HEK293 (cell line): ENCODE data around the gene SLC44A1.
A peak's percentile ranks its signal among the peaks of the same experiment; 100 is the strongest.

Source experiments
- CTCF ChIA-PET: fragments of 350-600 bp; formaldehyde crosslinking; extraction: SDS; loops from one replicate; lab custom pipeline; 2021; ENCODE audit warnings: antibody characterized with exemption; lab: Yijun Ruan, JAX
- POLR2A ChIA-PET: fragments of 300-600 bp; formaldehyde crosslinking; extraction: SDS; loops from one replicate; lab custom pipeline; 2020; ENCODE audit warnings: antibody characterized with exemption, inconsistent platforms; lab: Yijun Ruan, JAX
- H3K27ac ChIP-seq: fragments of 200-500 bp; sonication (Bioruptor generic); 2 replicates; pipeline ENCODE4 v1.5.1; 2014; ENCODE audit warnings: low read depth, low read length, control low read depth, inconsistent platforms; ENCODE audit errors: extremely low read depth
- H3K36me3 ChIP-seq, 2 experiments: fragments of 200-500 bp in 1 of 2; sonication (Bioruptor generic) in 1 of 2; 1 replicate in 1 of 2; 2 replicates in 1 of 2; pipeline ENCODE4 v1.5.1; 2014 to 2017; ENCODE audit warnings: inconsistent platforms in 2 of 2, low read length in 2 of 2; ENCODE audit not compliant: control insufficient read depth in 2 of 2, insufficient read depth in 1 of 2
- H3K4me1 ChIP-seq: fragments of 200-500 bp; sonication (Bioruptor generic); 2 replicates; pipeline ENCODE4 v1.5.1; 2014; ENCODE audit warnings: mild to moderate bottlenecking, low read length, inconsistent platforms; ENCODE audit not compliant: control insufficient read depth, insufficient read depth
- H3K4me3 ChIP-seq: 2 replicates; pipeline ENCODE4 v1.5.1; 2011; ENCODE audit warnings: low read depth, mild to moderate bottlenecking, control low read depth, low read length, moderate library complexity
- H3K9me3 ChIP-seq: fragments of 200-500 bp; sonication (Bioruptor generic); 2 replicates; pipeline ENCODE4 v1.5.1; 2014; ENCODE audit warnings: low read depth, low read length, inconsistent platforms; ENCODE audit not compliant: control insufficient read depth, insufficient read depth
- GLI2 ChIP-seq: fragments of 450-650 bp; formaldehyde crosslinking; IDR thresholded peaks from 2 replicates; pipeline ENCODE4; 2017; ENCODE audit warnings: missing biosample characterization, missing genetic modification characterization, low read depth, borderline replicate concordance
- MYNN ChIP-seq: fragments of 450-650 bp; formaldehyde crosslinking; IDR thresholded peaks from 2 replicates; pipeline ENCODE4 v1.5.1; 2016; ENCODE audit warnings: missing biosample characterization, missing genetic modification characterization, borderline replicate concordance
- MZF1 ChIP-seq: fragments of 450-650 bp; formaldehyde crosslinking; IDR thresholded peaks from 2 replicates; pipeline ENCODE4 v1.5.1; 2017; ENCODE audit warnings: missing biosample characterization, missing genetic modification characterization, borderline replicate concordance
- SCRT2 ChIP-seq: fragments of 450-650 bp; formaldehyde crosslinking; IDR thresholded peaks from 2 replicates; pipeline ENCODE4 v1.5.1; 2016; ENCODE audit warnings: missing biosample characterization, missing genetic modification characterization
- ZFP41 ChIP-seq: fragments of 450-650 bp; formaldehyde crosslinking; IDR thresholded peaks from 2 replicates; pipeline ENCODE4 v1.5.1; 2016; ENCODE audit warnings: missing biosample characterization, missing genetic modification characterization, borderline replicate concordance
- ZNF132 ChIP-seq: fragments of 450-650 bp; formaldehyde crosslinking; IDR thresholded peaks from 2 replicates; pipeline ENCODE4 v1.5.1; 2017; ENCODE audit warnings: missing biosample characterization, missing genetic modification characterization, borderline replicate concordance
- ZNF223 ChIP-seq: fragments of 450-650 bp; formaldehyde crosslinking; IDR thresholded peaks from 2 replicates; pipeline ENCODE4 v1.5.1; 2016; ENCODE audit warnings: missing biosample characterization, missing genetic modification characterization
- ZNF248 ChIP-seq: fragments of 450-650 bp; formaldehyde crosslinking; IDR thresholded peaks from 2 replicates; pipeline ENCODE4 v1.5.1; 2017; ENCODE audit warnings: missing biosample characterization, missing genetic modification characterization
- ZNF302 ChIP-seq: fragments of 450-650 bp; formaldehyde crosslinking; IDR thresholded peaks from 2 replicates; pipeline ENCODE4 v1.5.1; 2016; ENCODE audit warnings: missing biosample characterization, missing genetic modification characterization, low read depth
- ZNF37A ChIP-seq: fragments of 450-650 bp; IDR thresholded peaks from 2 replicates; pipeline ENCODE4 v1.5.1; 2018; ENCODE audit warnings: missing biosample characterization, missing genetic modification characterization
- ZNF398 ChIP-seq: fragments of 450-650 bp; formaldehyde crosslinking; IDR thresholded peaks from 2 replicates; pipeline ENCODE4 v1.5.1; 2017; ENCODE audit warnings: missing biosample characterization, missing genetic modification characterization
- ZNF426 ChIP-seq: fragments of 450-650 bp; formaldehyde crosslinking; IDR thresholded peaks from 2 replicates; pipeline ENCODE4 v1.5.1; 2017; ENCODE audit warnings: missing biosample characterization, missing genetic modification characterization, mild to moderate bottlenecking, inconsistent platforms, moderate library complexity
- ZNF433 ChIP-seq: fragments of 450-650 bp; formaldehyde crosslinking; IDR thresholded peaks from 2 replicates; pipeline ENCODE4 v1.5.1; 2016; ENCODE audit warnings: missing biosample characterization, missing genetic modification characterization, low read depth
- ZNF555 ChIP-seq: fragments of 450-650 bp; formaldehyde crosslinking; conservative IDR thresholded peaks from 2 replicates; pipeline ENCODE4 v1.5.1; 2017; ENCODE audit warnings: missing biosample characterization, mild to moderate bottlenecking, missing genetic modification characterization, inconsistent platforms
- ZNF600 ChIP-seq: fragments of 450-650 bp; formaldehyde crosslinking; IDR thresholded peaks from 2 replicates; pipeline ENCODE4 v1.5.1; 2016; ENCODE audit warnings: missing biosample characterization, missing genetic modification characterization
- ZNF639 ChIP-seq: fragments of 450-650 bp; formaldehyde crosslinking; IDR thresholded peaks from 2 replicates; pipeline ENCODE4 v1.5.1; 2016; ENCODE audit warnings: missing biosample characterization, missing genetic modification characterization
- ZNF76 ChIP-seq: fragments of 450-650 bp; formaldehyde crosslinking; IDR thresholded peaks from 2 replicates; pipeline ENCODE4; 2016; ENCODE audit warnings: low read depth, missing biosample characterization, missing genetic modification characterization, borderline replicate concordance
- ZNF777 ChIP-seq: fragments of 450-650 bp; formaldehyde crosslinking; IDR thresholded peaks from 2 replicates; pipeline ENCODE4 v1.5.1; 2017; ENCODE audit warnings: missing biosample characterization, missing genetic modification characterization, borderline replicate concordance
- ZNF843 ChIP-seq: fragments of 450-650 bp; formaldehyde crosslinking; IDR thresholded peaks from 2 replicates; pipeline ENCODE4 v1.5.1; 2016; ENCODE audit warnings: missing biosample characterization, missing genetic modification characterization
- TF ChIP-seq, protein P1 (sequence below): fragments of 450-650 bp; formaldehyde crosslinking; IDR thresholded peaks from 2 replicates; pipeline ENCODE4 v1.5.1; 2017; ENCODE audit warnings: missing biosample characterization, missing genetic modification characterization
- TF ChIP-seq, protein P2 (sequence below): fragments of 450-650 bp; formaldehyde crosslinking; IDR thresholded peaks from 2 replicates; pipeline ENCODE4 v1.5.1; 2016; ENCODE audit warnings: missing biosample characterization, missing genetic modification characterization

Gene SLC44A1

GRCh38 chr9:105205787-105206495, 38.5 kb upstream of the SLC44A1 start:
- no peak overlapping the region for H3K27ac ChIP-seq
- H3K36me3 ChIP-seq: no peaks in the 10 kb centered on the region
- H3K9me3 ChIP-seq: no peaks in the 10 kb centered on the region
- POLR2A ChIA-PET: interaction anchor here (0.7 kb wide), 1 partner anchor 386 kb away, joined by 4 read pairs; no protein-coding TSS in a partner anchor
- H3K4me3 ChIP-seq: no peak overlapping the region
- CTCF ChIA-PET: no interaction called here
- TF ChIP-seq ZNF639 (no peak), SCRT2 (0 out of 2 replicates have a peak, but pooled peaks have one; percentile 29)
- no peaks in the 10 kb centered on the region for H3K4me1 ChIP-seq

DNA sequence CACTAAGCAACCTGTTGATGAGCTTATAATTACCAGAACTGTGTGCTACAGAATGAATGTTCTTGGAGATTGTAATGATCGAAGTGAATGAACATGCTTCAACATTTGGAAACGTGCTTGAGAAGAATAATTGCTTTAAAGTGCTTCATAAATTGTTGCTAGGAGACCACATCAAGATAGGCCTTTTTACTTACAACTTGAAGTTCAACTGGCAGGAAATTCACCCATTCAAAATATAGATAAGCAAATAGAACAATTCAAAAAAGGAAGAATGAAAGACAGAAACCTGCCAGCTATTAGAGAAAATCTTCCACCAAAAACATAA, 38.0 kb upstream of the SLC44A1 start:
- no peak for TF ChIP-seq ZNF132 (tag by site-specific recombination)
- TF ChIP-seq, protein P1, sequence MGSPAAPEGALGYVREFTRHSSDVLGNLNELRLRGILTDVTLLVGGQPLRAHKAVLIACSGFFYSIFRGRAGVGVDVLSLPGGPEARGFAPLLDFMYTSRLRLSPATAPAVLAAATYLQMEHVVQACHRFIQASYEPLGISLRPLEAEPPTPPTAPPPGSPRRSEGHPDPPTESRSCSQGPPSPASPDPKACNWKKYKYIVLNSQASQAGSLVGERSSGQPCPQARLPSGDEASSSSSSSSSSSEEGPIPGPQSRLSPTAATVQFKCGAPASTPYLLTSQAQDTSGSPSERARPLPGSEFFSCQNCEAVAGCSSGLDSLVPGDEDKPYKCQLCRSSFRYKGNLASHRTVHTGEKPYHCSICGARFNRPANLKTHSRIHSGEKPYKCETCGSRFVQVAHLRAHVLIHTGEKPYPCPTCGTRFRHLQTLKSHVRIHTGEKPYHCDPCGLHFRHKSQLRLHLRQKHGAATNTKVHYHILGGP (tag by site-specific recombination): no peak
- TF ChIP-seq ZFP41: no peak
- no peak for TF ChIP-seq GLI2 (tag by site-specific recombination)
- no peak for TF ChIP-seq ZNF398
- TF ChIP-seq ZNF433 (tag by site-specific recombination): no peak
- TF ChIP-seq ZNF76 (tag by site-specific recombination): no peak
- TF ChIP-seq ZNF302 (tag by site-specific recombination): no peak
- no peak for TF ChIP-seq ZNF37A (tag by site-specific recombination)
- TF ChIP-seq ZNF426 (tag by site-specific recombination): no peak
- TF ChIP-seq ZNF223 (tag by site-specific recombination): no peak
- ChIA-PET CTCF (no interaction called here), POLR2A (no interaction called here)
- H3K4me3 ChIP-seq: no peak overlapping the region
- H3K27ac ChIP-seq: no peak overlapping the region
- H3K9me3 ChIP-seq: no peaks in the 10 kb centered on the region
- no peaks in the 10 kb centered on the region for H3K36me3 ChIP-seq
- H3K4me1 ChIP-seq: no peaks in the 10 kb centered on the region

- ChIA-PET POLR2A (no interaction called here), CTCF (interaction anchor here (0.6 kb wide), 1 partner anchor 1071 kb away, joined by 3 read pairs; no protein-coding TSS in a partner anchor)
- Histone ChIP-seq H3K9me3 (no peaks in the 10 kb centered on the region), H3K4me3 (no peak overlapping the region), H3K27ac (no peak overlapping the region), H3K36me3 (no peaks in the 10 kb centered on the region), H3K4me1 (no peaks in the 10 kb centered on the region)
- TF ChIP-seq MYNN (tag by site-specific recombination): no peak
- TF ChIP-seq, protein P2, sequence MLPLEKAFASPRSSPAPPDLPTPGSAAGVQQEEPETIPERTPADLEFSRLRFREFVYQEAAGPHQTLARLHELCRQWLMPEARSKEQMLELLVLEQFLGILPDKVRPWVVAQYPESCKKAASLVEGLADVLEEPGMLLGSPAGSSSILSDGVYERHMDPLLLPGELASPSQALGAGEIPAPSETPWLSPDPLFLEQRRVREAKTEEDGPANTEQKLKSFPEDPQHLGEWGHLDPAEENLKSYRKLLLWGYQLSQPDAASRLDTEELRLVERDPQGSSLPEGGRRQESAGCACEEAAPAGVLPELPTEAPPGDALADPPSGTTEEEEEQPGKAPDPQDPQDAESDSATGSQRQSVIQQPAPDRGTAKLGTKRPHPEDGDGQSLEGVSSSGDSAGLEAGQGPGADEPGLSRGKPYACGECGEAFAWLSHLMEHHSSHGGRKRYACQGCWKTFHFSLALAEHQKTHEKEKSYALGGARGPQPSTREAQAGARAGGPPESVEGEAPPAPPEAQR: no peak
- TF ChIP-seq ZNF555 (tag by site-specific recombination): no peak
- TF ChIP-seq ZNF600 (tag by site-specific recombination): no peak
- no peak for TF ChIP-seq ZNF248
- no peak for TF ChIP-seq ZNF777 (tag by site-specific recombination)
- TF ChIP-seq MZF1 (tag by site-specific recombination): no peak
- no peak for TF ChIP-seq ZFP41
- no peak for TF ChIP-seq ZNF843 (tag by site-specific recombination)
These were observed 37.4 kb upstream of the SLC44A1 start for GRCh38 chr9:105206821-105207699.
